GM23338 (cell line): ENCODE data around the gene SLC4A9. TPM values are rescaled to one million over a fixed set of nuclear protein-coding genes. Genes with fewer than 3 reads are reported as not detected.

Experiments
- ATAC-seq: fragments of 200-7000 bp; cut with Tn5 transposase; 3 replicates; pipeline ENCODE4 v1.9.1; 2020
- DNase-seq: peaks from one replicate; pipeline ENCODE4 v3.0.0-alpha.2; 2015; ENCODE audit warnings: low spot score
- H2AFZ ChIP-seq: fragments of 200-600 bp; sonication (generic); 2 replicates; pipeline ENCODE4 v1.8.0; 2016; ENCODE audit warnings: antibody characterized with exemption, mild to moderate bottlenecking, moderate library complexity
- H3F3A ChIP-seq: fragments of 200-600 bp; sonication (generic); replicated peaks from 2 replicates; pipeline ENCODE4 v1.8.0; 2017; ENCODE audit warnings: antibody characterized with exemption, mixed run types, low read depth
- H3K27ac ChIP-seq: fragments of 200-600 bp; sonication (generic); 2 replicates; pipeline ENCODE4 v1.6.1; 2016; ENCODE audit warnings: low read depth
- H3K27me3 ChIP-seq: fragments of 200-600 bp; sonication (generic); 2 replicates; pipeline ENCODE4 v1.8.0; 2016; ENCODE audit warnings: mild to moderate bottlenecking, mixed run types, moderate library complexity; ENCODE audit not compliant: insufficient read depth
- H3K36me3 ChIP-seq: fragments of 200-600 bp; sonication (generic); 2 replicates; pipeline ENCODE4 v1.8.0; 2016; ENCODE audit warnings: mild to moderate bottlenecking; ENCODE audit not compliant: insufficient read depth
- H3K4me1 ChIP-seq: fragments of 200-600 bp; sonication (generic); 2 replicates; pipeline ENCODE4 v1.8.0; 2016; ENCODE audit warnings: mild to moderate bottlenecking, moderate library complexity; ENCODE audit not compliant: insufficient read depth
- H3K4me2 ChIP-seq: fragments of 200-600 bp; sonication (generic); 2 replicates; pipeline ENCODE4 v1.7.1; 2017; ENCODE audit warnings: mixed run types
- H3K4me3 ChIP-seq: fragments of 200-600 bp; sonication (generic); 2 replicates; pipeline ENCODE4 v1.6.1; 2016; ENCODE audit warnings: mixed run types
- H3K79me2 ChIP-seq: fragments of 200-600 bp; sonication (generic); replicated peaks from 2 replicates; pipeline ENCODE4 v1.8.0; 2017; ENCODE audit warnings: mild to moderate bottlenecking; ENCODE audit not compliant: insufficient read depth
- H3K9me2 ChIP-seq: fragments of 200-600 bp; sonication (generic); 2 replicates; pipeline ENCODE4 v1.8.0; 2017; ENCODE audit not compliant: insufficient read depth
- H4K20me1 ChIP-seq: fragments of 200-600 bp; sonication (generic); replicated peaks from 2 replicates; pipeline ENCODE4 v1.8.0; 2017; ENCODE audit warnings: mild to moderate bottlenecking; ENCODE audit not compliant: insufficient read depth
- H3K27ac Mint-ChIP-seq: 2 replicates; pipeline ENCODE4 v1.8.0; 2020; ENCODE audit warnings: inconsistent platforms, mild to moderate bottlenecking, moderate library complexity, mixed read lengths
- H3K27me3 Mint-ChIP-seq: 3 replicates; pipeline ENCODE4 v1.8.0; 2022; ENCODE audit warnings: low read depth, mild to moderate bottlenecking, moderate library complexity, mixed read lengths, inconsistent platforms; ENCODE audit not compliant: insufficient read depth, poor library complexity
- H3K36me3 Mint-ChIP-seq: 3 replicates; pipeline ENCODE4 v1.8.0; 2021; ENCODE audit warnings: low read depth, mild to moderate bottlenecking, inconsistent platforms, moderate library complexity, mixed read lengths
- H3K4me1 Mint-ChIP-seq: 3 replicates; pipeline ENCODE4 v1.8.0; 2020; ENCODE audit warnings: mild to moderate bottlenecking, inconsistent platforms, mixed read lengths
- H3K4me3 Mint-ChIP-seq: 3 replicates; pipeline ENCODE4 v1.8.0; 2021; ENCODE audit warnings: moderate library complexity, mild to moderate bottlenecking, inconsistent platforms, mixed read lengths
- H3K9me3 Mint-ChIP-seq: 3 replicates; pipeline ENCODE4 v1.8.0; 2020; ENCODE audit warnings: moderate library complexity, mild to moderate bottlenecking, inconsistent platforms, mixed read lengths
- CTCF ChIP-seq, 2 experiments: fragments of 200-600 bp in 1 of 2; sonication (generic) in 1 of 2; conservative IDR thresholded peaks; 2 replicates each; pipeline versions ENCODE4 v1.5.1 to v1.6.1; 2016 to 2017; ENCODE audit warnings: antibody characterized with exemption in 2 of 2, low read depth in 2 of 2, mild to moderate bottlenecking in 2 of 2, moderate library complexity in 1 of 2
- ETS1 ChIP-seq: IDR thresholded peaks from 2 replicates; pipeline ENCODE4 v1.6.1; 2016; ENCODE audit warnings: antibody characterized with exemption
- JUNB ChIP-seq: IDR thresholded peaks from one replicate; pipeline ENCODE4 v1.6.1; 2016; ENCODE audit warnings: antibody characterized with exemption; ENCODE audit not compliant: unreplicated experiment
- NANOG ChIP-seq: IDR thresholded peaks from 2 replicates; pipeline ENCODE4 v1.6.1; 2016; ENCODE audit warnings: antibody characterized with exemption, borderline replicate concordance
- POLR2AphosphoS5 ChIP-seq: IDR thresholded peaks from 2 replicates; pipeline ENCODE4 v1.6.1; 2016; ENCODE audit warnings: antibody characterized with exemption, low read depth
- REST ChIP-seq: IDR thresholded peaks from one replicate; pipeline ENCODE4 v1.6.1; 2018; ENCODE audit warnings: antibody characterized with exemption; ENCODE audit not compliant: unreplicated experiment
- ZNF114 ChIP-seq: fragments of 250-450 bp; sonication (Bioruptor Pico); IDR thresholded peaks from 2 replicates; pipeline ENCODE4 v1.5.0; 2020; ENCODE audit warnings: mild to moderate bottlenecking, moderate library complexity
- polyA plus RNA-seq: library from polyadenylated mRNA; unstranded; fragments of >200 nt; fragmentation: Nextera tagmentation; extraction: Ambion mirVana; gene quantifications from 2 replicates; pipeline ENCODE4 v1.2.1, GENCODE V29; 2016
- total RNA-seq: library from RNA; depleted of rRNA; stranded (reverse); fragments of >200 nt; shearing (Covaris generic); gene quantifications from 2 replicates; pipeline ENCODE4 v1.2.3, GENCODE V29; 2014

Gene SLC4A9
- total and polyA plus RNA-seq, 2 experiments from 2014 or later = 0.08 TPM; not detected in 1

- Histone ChIP-seq H3K79me2 (no peaks in the 10 kb centered on the region), H3K27ac (no peak overlapping the region), H3K4me1 (peaks cover 14% of the 10 kb centered on the region), H3K36me3 (no peaks in the 10 kb centered on the region), H3K27me3 (peaks cover 15% of the 10 kb centered on the region), H3K4me2 (peak overlapping the region; percentile 97; the same call in 1 of the 2 replicates), H4K20me1 (no peaks in the 10 kb centered on the region; the same call in 1 of the 2 replicates), H2AFZ (peak overlapping the region; percentile 93; the same call in 1 of the 2 replicates), H3F3A (peaks cover 7% of the 10 kb centered on the region; the same call in 1 of the 2 replicates), H3K9me2 (no peaks in the 10 kb centered on the region), H3K4me3 (peak overlapping the region; percentile 76; the same call in 1 of the 2 replicates)
- DNase-seq = no peak
- no peak overlapping the region for H3K27ac Mint-ChIP-seq
- peaks cover 14% of the 10 kb centered on the region for H3K27me3 Mint-ChIP-seq
- no peaks in the 10 kb centered on the region for H3K9me3 Mint-ChIP-seq
- H3K4me1 Mint-ChIP-seq = peaks cover 20% of the 10 kb centered on the region
- peak overlapping the region; percentile 74 for H3K4me3 Mint-ChIP-seq
- TF ChIP-seq JUNB = no peak
- peaks cover 3% of the 10 kb centered on the region; the same call in 1 of the 3 replicates for H3K36me3 Mint-ChIP-seq
- ATAC-seq = no peak
Measured at GRCh38 chr5:140347360-140347759, 12.6 kb upstream of the SLC4A9 start.

GRCh38 chr5:140348104-140348503, 11.9 kb upstream of the SLC4A9 start:
- H3K4me1 ChIP-seq = peaks cover 14% of the 10 kb centered on the region
- Mint-ChIP-seq H3K36me3 (peaks cover 3% of the 10 kb centered on the region; the same call in 1 of the 3 replicates), H3K9me3 (no peaks in the 10 kb centered on the region), H3K4me1 (peaks cover 20% of the 10 kb centered on the region), H3K4me3 (no peak overlapping the region), H3K27ac (no peak overlapping the region), H3K27me3 (peaks cover 14% of the 10 kb centered on the region)
- H3K36me3 ChIP-seq = no peaks in the 10 kb centered on the region
- H3F3A ChIP-seq = peaks cover 7% of the 10 kb centered on the region; the same call in 1 of the 2 replicates
- H3K4me3 ChIP-seq = no peak overlapping the region
- H2AFZ ChIP-seq = no peak overlapping the region
- H3K27ac ChIP-seq = no peak overlapping the region
- no peak overlapping the region for H3K4me2 ChIP-seq
- H3K9me2 ChIP-seq = no peaks in the 10 kb centered on the region
- H3K27me3 ChIP-seq = peaks cover 15% of the 10 kb centered on the region
- TF ChIP-seq ZNF114 (no peak), NANOG (no peak)
- DNase-seq (no peak), ATAC-seq (no peak)
- H3K79me2 ChIP-seq = no peaks in the 10 kb centered on the region
- H4K20me1 ChIP-seq = no peaks in the 10 kb centered on the region; the same call in 1 of the 2 replicates

- Histone ChIP-seq H3K27ac (no peak overlapping the region), H3K4me1 (peaks cover 14% of the 10 kb centered on the region), H2AFZ (no peak overlapping the region), H3K4me3 (no peak overlapping the region), H3K27me3 (peaks cover 15% of the 10 kb centered on the region), H3K9me2 (no peaks in the 10 kb centered on the region), H3K79me2 (no peaks in the 10 kb centered on the region), H3F3A (peaks cover 7% of the 10 kb centered on the region; the same call in 1 of the 2 replicates), H3K4me2 (no peak overlapping the region), H4K20me1 (no peaks in the 10 kb centered on the region; the same call in 1 of the 2 replicates), H3K36me3 (no peaks in the 10 kb centered on the region)
- H3K4me1 Mint-ChIP-seq = peaks cover 19% of the 10 kb centered on the region
- H3K36me3 Mint-ChIP-seq = peaks cover 2% of the 10 kb centered on the region; the same call in 1 of the 3 replicates
- no peaks in the 10 kb centered on the region for H3K9me3 Mint-ChIP-seq
- H3K27me3 Mint-ChIP-seq = peaks cover 19% of the 10 kb centered on the region
- H3K27ac Mint-ChIP-seq = no peak overlapping the region
- TF ChIP-seq ETS1 (no peak), REST (no peak), CTCF (conservative IDR thresholded peaks at IDR 0.05; ENCODE audit: low read depth in 2 of 2) (no peak), POLR2AphosphoS5 (no peak), NANOG (no peak)
- no peak overlapping the region for H3K4me3 Mint-ChIP-seq
- DNase-seq = no peak
- ATAC-seq = no peak
Measured at GRCh38 chr5:140349244-140349643, 10.8 kb upstream of the SLC4A9 start.
